B cell (primary cell): ENCODE measurements around the gene BBIP1. TPM values are rescaled to one million over a fixed set of nuclear protein-coding genes. Genes with fewer than 3 reads are reported as not detected.

ENCODE experiments used
- ATAC-seq: fragments of 200-7000 bp; cut with Tn5 transposase; one replicate; pipeline ENCODE4 v1.10.0; 2021; ENCODE audit warnings: low read depth, mild to moderate bottlenecking, moderate number of reproducible peaks, moderate library complexity
- CTCF ChIA-PET: fragments of 350-600 bp; sonication (Branson Sonifier 250); formaldehyde crosslinking; loops from one replicate; lab custom pipeline; 2021; ENCODE audit warnings: antibody characterized with exemption, inconsistent platforms; lab: Charles Lee
- POLR2A ChIA-PET: fragments of 350-600 bp; sonication (Branson Sonifier 250); formaldehyde crosslinking; loops from one replicate; lab custom pipeline; 2021; ENCODE audit warnings: antibody characterized with exemption; lab: Charles Lee
- DNase-seq: peaks from one replicate; pipeline ENCODE4 v3.0.0; 2013
- H2AFZ ChIP-seq: 2 replicates; pipeline ENCODE4 v1.6.1; 2012; ENCODE audit warnings: mild to moderate bottlenecking, low read depth, low read length; ENCODE audit not compliant: insufficient read depth, poor library complexity, severe bottlenecking
- H3K27ac ChIP-seq, 2 donors: 1 replicate in 1 of 2; 2 replicates in 1 of 2; pipeline ENCODE4 v1.5.1; 2012 to 2013; ENCODE audit warnings: low read length in 2 of 2, mild to moderate bottlenecking in 2 of 2, moderate library complexity in 1 of 2
- H3K27me3 ChIP-seq, 4 experiments: fragments of 200-600 bp in 1 of 4; sonication (generic) in 1 of 4; replicated peaks in 1 of 4; 1 replicate in 2 of 4; 2 replicates in 2 of 4; pipeline versions ENCODE4 v1.6.1 to v1.7.0; 2013 to 2016; ENCODE audit warnings: low read length in 3 of 4, mild to moderate bottlenecking in 2 of 4, mixed read lengths in 1 of 4, moderate library complexity in 1 of 4; ENCODE audit not compliant: insufficient read depth in 4 of 4, control insufficient read depth in 3 of 4; ENCODE audit errors: control extremely low read depth in 1 of 4
- H3K36me3 ChIP-seq, 2 experiments: replicated peaks in 1 of 2; 1 replicate in 1 of 2; 2 replicates in 1 of 2; pipeline versions ENCODE4 v1.6.1 to v1.7.1; 2013; ENCODE audit warnings: low read length in 1 of 2; ENCODE audit not compliant: insufficient read depth in 2 of 2, control insufficient read depth in 1 of 2; ENCODE audit errors: control extremely low read depth in 1 of 2, extremely low read depth in 1 of 2
- H3K4me1 ChIP-seq, 2 donors: fragments of 200-600 bp in 1 of 2; sonication (generic) in 1 of 2; 1 replicate in 1 of 2; 2 replicates in 1 of 2; pipeline versions ENCODE4 v1.5.1 to v1.6.1; 2013 to 2017; ENCODE audit warnings: low read length in 2 of 2; ENCODE audit not compliant: control insufficient read depth in 2 of 2, insufficient read depth in 2 of 2
- H3K4me2 ChIP-seq: replicated peaks from 2 replicates; pipeline ENCODE3; 2012; ENCODE audit warnings: mild to moderate bottlenecking, low read depth, low read length; ENCODE audit not compliant: poor library complexity, severe bottlenecking
- H3K4me3 ChIP-seq, 5 experiments: fragments of 200-600 bp in 1 of 5; sonication (generic) in 1 of 5; 1 replicate in 3 of 5; 2 replicates in 2 of 5; pipeline versions ENCODE4 v1.5.1 to v1.7.0; 2011 to 2016; ENCODE audit warnings: low read length in 4 of 5, mild to moderate bottlenecking in 4 of 5, low read depth in 2 of 5, control low read depth in 1 of 5, moderate library complexity in 1 of 5; ENCODE audit not compliant: insufficient read depth in 1 of 5; ENCODE audit errors: control extremely low read depth in 1 of 5, extremely low read depth in 1 of 5
- H3K79me2 ChIP-seq: fragments of 200-600 bp; sonication (generic); one replicate; pipeline ENCODE4 v1.6.0; 2016; ENCODE audit warnings: low read length; ENCODE audit not compliant: control insufficient read depth, insufficient read depth
- H3K9ac ChIP-seq: fragments of 200-600 bp; sonication (generic); 2 replicates; pipeline ENCODE4 v1.6.1; 2017; ENCODE audit warnings: mild to moderate bottlenecking, low read length, moderate library complexity
- H3K9me3 ChIP-seq, 3 donors: one replicate each; pipeline versions ENCODE4 v1.6.1 to v1.7.1; 2013; ENCODE audit warnings: low read length in 2 of 3; ENCODE audit not compliant: control insufficient read depth in 2 of 3, insufficient read depth in 1 of 3; ENCODE audit errors: control extremely low read depth in 1 of 3
- H4K20me1 ChIP-seq: 2 replicates; pipeline ENCODE4 v1.6.0; 2012; ENCODE audit warnings: mild to moderate bottlenecking, low read length; ENCODE audit not compliant: insufficient read depth, control insufficient read depth, poor library complexity, severe bottlenecking
- H3K27ac Mint-ChIP-seq: one replicate; pipeline ENCODE4 v1.8.0; 2021; ENCODE audit warnings: mixed read lengths
- H3K27me3 Mint-ChIP-seq: one replicate; pipeline ENCODE4 v1.8.0; 2021; ENCODE audit warnings: mixed read lengths
- H3K4me1 Mint-ChIP-seq: one replicate; pipeline ENCODE4 v1.8.0; 2021; ENCODE audit warnings: mixed read lengths
- H3K4me3 Mint-ChIP-seq: one replicate; pipeline ENCODE4 v1.8.0; 2021; ENCODE audit warnings: mixed read lengths
- H3K9me3 Mint-ChIP-seq: one replicate; pipeline ENCODE4 v1.8.0; 2022; ENCODE audit warnings: mixed read lengths; ENCODE audit not compliant: insufficient read depth
- EZH2 ChIP-seq: IDR thresholded peaks from 2 replicates; pipeline ENCODE4 v1.6.1; 2012; ENCODE audit warnings: borderline replicate concordance, low read depth, mild to moderate bottlenecking, moderate library complexity, low read length; ENCODE audit not compliant: insufficient read depth, poor library complexity, severe bottlenecking
- WGBS: methylation state at CpG from one replicate; pipeline ENCODE4 v1.1.5; 2013; ENCODE audit warnings: missing lambda C conversion rate; ENCODE audit not compliant: insufficient coverage; 5-methylcytosine and 5-hydroxymethylcytosine counted together
- intact Hi-C: fragments of 100-400 bp; cut with micrococcal nuclease; formaldehyde crosslinking; loops from one replicate; pipeline ENCODE4 v1.10.0; 2022
- polyA minus RNA-seq: library from RNA; depleted of rRNA, polyadenylated mRNA; stranded (reverse); fragments of >200 nt; gene quantifications from 2 replicates; pipeline ENCODE4 v1.2.3, GENCODE V29; 2012
- polyA plus RNA-seq: library from polyadenylated mRNA; depleted of rRNA; stranded (reverse); fragments of >200 nt; gene quantifications from 2 replicates; pipeline ENCODE4 v1.2.3, GENCODE V29; 2012
- total RNA-seq, 2 donors: library from RNA; stranded (reverse); fragments of 120-200 nt in 1 of 2; gene quantifications; 1 replicate in 1 of 2; 2 replicates in 1 of 2; pipeline versions ENCODE4 v1.2.3 to v1.2.4, GENCODE V29; 2013 to 2022
- TF ChIP-seq, protein P1 (sequence below): fragments of 200-600 bp; IDR thresholded peaks from one replicate; pipeline ENCODE4 v1.8.0; 2022; ENCODE audit warnings: antibody characterized with exemption, mild to moderate bottlenecking

BBIP1 gene, protein sequence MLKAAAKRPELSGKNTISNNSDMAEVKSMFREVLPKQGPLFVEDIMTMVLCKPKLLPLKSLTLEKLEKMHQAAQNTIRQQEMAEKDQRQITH
- 35.1 and 46.1 TPM in 2 replicates for total RNA-seq
- 29.0 TPM for total RNA-seq (2013)
- polyA plus RNA-seq = 10.6 and 15.9 TPM in 2 replicates
- polyA minus RNA-seq = 6.9 and 21.0 TPM in 2 replicates

DNA sequence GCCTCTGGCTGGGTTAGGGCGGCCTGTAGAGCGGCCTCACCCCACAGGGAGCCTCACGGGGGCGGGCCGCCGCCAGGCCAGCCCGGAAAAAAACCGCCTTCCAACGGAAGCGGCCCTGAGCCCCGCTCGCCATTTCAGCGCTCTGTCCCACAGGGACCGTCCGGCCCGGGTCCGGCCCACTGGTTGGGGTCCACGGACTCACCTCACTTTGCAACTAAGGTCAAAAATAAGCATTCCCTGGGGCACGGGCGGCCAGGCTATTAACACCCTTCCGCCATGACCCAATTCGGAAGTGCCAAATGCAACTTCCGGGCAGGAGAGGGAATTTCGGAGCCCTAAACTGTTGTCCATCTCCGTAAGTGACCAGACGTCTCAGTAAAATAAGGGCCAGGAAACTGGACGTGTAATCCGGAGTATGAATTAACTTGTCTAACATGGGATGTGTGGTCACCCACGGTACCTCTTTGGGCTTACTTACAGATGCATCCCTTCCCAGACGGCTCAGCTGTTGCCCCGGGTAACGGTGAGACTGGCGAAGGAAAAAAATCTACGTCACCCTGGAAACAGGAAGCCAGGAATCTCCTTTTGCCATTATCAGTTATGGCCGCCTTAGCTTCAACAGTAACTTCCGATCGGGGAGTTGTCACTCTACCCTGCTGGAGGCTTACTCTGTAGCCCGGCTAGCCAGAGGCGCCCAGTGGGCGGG, at the start of gene BBIP1:
Gene BBIP1, minus strand, starts transcription at position 538 of the 706 bp plus-strand sequence. CDS start 1,023 bp downstream, outside the sequence.
- Histone ChIP-seq H3K27me3 (no peaks in the 10 kb centered on the region), H3K4me2 (peak within 1 kb of the TSS; percentile 88), H3K36me3 (peaks cover 0 to 4% of the 10 kb centered on the region in 2 experiments), H3K9ac (peak within 1 kb of the TSS; percentile 100), H4K20me1 (peaks cover 19% of the 10 kb centered on the region), H2AFZ (peak within 1 kb of the TSS; percentile 73), H3K4me1 (peaks cover 16 to 33% of the 10 kb centered on the region in 2 donors), H3K79me2 (peaks cover 50% of the 10 kb centered on the region), H3K27ac (peak within 1 kb of the TSS; percentile 95 to 99), H3K4me3 (peak within 1 kb of the TSS; percentile 78 to 100 (median 97)), H3K9me3 (no peaks in the 10 kb centered on the region)
- CTCF ChIA-PET = interaction anchor here (0.8 to 3.3 kb wide), 9 partner anchors 14 to 246 kb away, joined by 3 to 26 read pairs (median 3); partner anchors contain the start of gene PDCD4
- no peaks in the 10 kb centered on the region for H3K27me3 Mint-ChIP-seq
- WGBS = under 1% methylated on average over 37 of the region's 40 CpGs
- POLR2A ChIA-PET = interaction anchor here (0.6 to 1.8 kb wide), 12 partner anchors 18 to 692 kb away, joined by 3 to 8 read pairs (median 4); partner anchors contain the start of genes PDCD4 and SMNDC1
- DNase-seq (peak; percentile 99), ATAC-seq (peak; percentile 48)
- H3K4me1 Mint-ChIP-seq = peaks cover 49% of the 10 kb centered on the region
- intact Hi-C loops = loop anchor here (1.0 to 2.0 kb wide), 6 partner anchors 46 to 910 kb away; partner anchors contain the start of gene SMC3
- TF ChIP-seq EZH2 = no peak
- TF ChIP-seq, protein P1, sequence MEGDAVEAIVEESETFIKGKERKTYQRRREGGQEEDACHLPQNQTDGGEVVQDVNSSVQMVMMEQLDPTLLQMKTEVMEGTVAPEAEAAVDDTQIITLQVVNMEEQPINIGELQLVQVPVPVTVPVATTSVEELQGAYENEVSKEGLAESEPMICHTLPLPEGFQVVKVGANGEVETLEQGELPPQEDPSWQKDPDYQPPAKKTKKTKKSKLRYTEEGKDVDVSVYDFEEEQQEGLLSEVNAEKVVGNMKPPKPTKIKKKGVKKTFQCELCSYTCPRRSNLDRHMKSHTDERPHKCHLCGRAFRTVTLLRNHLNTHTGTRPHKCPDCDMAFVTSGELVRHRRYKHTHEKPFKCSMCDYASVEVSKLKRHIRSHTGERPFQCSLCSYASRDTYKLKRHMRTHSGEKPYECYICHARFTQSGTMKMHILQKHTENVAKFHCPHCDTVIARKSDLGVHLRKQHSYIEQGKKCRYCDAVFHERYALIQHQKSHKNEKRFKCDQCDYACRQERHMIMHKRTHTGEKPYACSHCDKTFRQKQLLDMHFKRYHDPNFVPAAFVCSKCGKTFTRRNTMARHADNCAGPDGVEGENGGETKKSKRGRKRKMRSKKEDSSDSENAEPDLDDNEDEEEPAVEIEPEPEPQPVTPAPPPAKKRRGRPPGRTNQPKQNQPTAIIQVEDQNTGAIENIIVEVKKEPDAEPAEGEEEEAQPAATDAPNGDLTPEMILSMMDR = no peak
- peak within 1 kb of the TSS; percentile 98 for H3K4me3 Mint-ChIP-seq
- no peaks in the 10 kb centered on the region for H3K9me3 Mint-ChIP-seq
- H3K27ac Mint-ChIP-seq = peak within 1 kb of the TSS; percentile 100
